ENCODE results near the gene DNAH5.
"Not testable (repeated sequence)": the region's sequence is repeated elsewhere in the genome, so short reads cannot be mapped to it uniquely, and the experiment has no call there.

- TF ChIP-seq CTCF, POLR2A (IDR thresholded peaks at IDR 0.05): not testable (repeated sequence)
These were observed 145.9 kb downstream of the DNAH5 start for GRCh38 chr5:13798569-13798968.

All from esophagus squamous epithelium (tissue), 4 donors.